Right ventricle myocardium inferior (tissue), 1 donor: ENCODE data around the gene CASKIN1. TPM values are rescaled to one million over a fixed set of nuclear protein-coding genes. Genes with fewer than 3 reads are reported as not detected.

Source experiments
- ATAC-seq: fragments of 200-7000 bp; cut with Tn5 transposase; one replicate; pipeline ENCODE4 v1.9.1; 2020; ENCODE audit warnings: mild to moderate bottlenecking, moderate library complexity
- DNase-seq: peaks from one replicate; pipeline ENCODE4 v3.0.0; 2021; ENCODE audit errors: missing footprints
- intact Hi-C: fragments of 100-400 bp; cut with DNase I; formaldehyde crosslinking; loops from one replicate; pipeline ENCODE4 v1.11.0; 2022
- total RNA-seq: library from RNA; stranded (reverse); fragmentation: NEBNext Ultra II Directional; extraction: Animal tissue kit (Norgen Biotek cat#: 25700); gene quantifications from one replicate; pipeline ENCODE4 v1.2.1, GENCODE V29; 2021
- donor health status: DM: no; HTN: yes; CAD: no; lungs with severe emphysema.

CASKIN1 gene
- total RNA-seq, 1 donor from 2014 or later, result 5.8 TPM

- no peak for ATAC-seq
- DNase-seq, result no peak
- intact Hi-C loops, result loop anchor here (5.0 kb wide), 1 partner anchor 252 kb away; the partner anchor contains the start of gene RPS2
These were observed 17.7 kb upstream of the CASKIN1 start for GRCh38 chr16:2213817-2214718.

- intact Hi-C loops, result loop anchor here (5.0 kb wide), 1 partner anchor 250 kb away; the partner anchor contains the start of gene RPS2
- ATAC-seq (peak; percentile 38), DNase-seq (no peak)
These were observed 16.2 kb upstream of the CASKIN1 start for GRCh38 chr16:2212362-2213324.

GRCh38 chr16:2211923-2212347, 15.5 kb upstream of the CASKIN1 start:
- ATAC-seq, result no peak
- no peak for DNase-seq
- intact Hi-C loops, result loop anchor here (5.0 kb wide), 1 partner anchor 250 kb away; the partner anchor contains the start of gene RPS2

GRCh38 chr16:2210386-2211365, 14.3 kb upstream of the CASKIN1 start, which contains the start of gene BRICD5:
Gene BRICD5 (minus strand): TSS chr16:2210863. CDS start chr16:2210833, 30 bp downstream.
- intact Hi-C loops, result loop anchor here (5.0 kb wide), 1 partner anchor 248 kb away; the partner anchor contains the start of gene RPS2
- no peak for DNase-seq
- no peak for ATAC-seq

GRCh38 chr16:2210009-2210332, 13.6 kb upstream of the CASKIN1 start:
- ATAC-seq (no peak), DNase-seq (no peak)
- intact Hi-C loops, result loop anchor here (5.0 kb wide), 1 partner anchor 248 kb away; the partner anchor contains the start of gene RPS2

GRCh38 chr16:2209258-2210008, 13.0 kb upstream of the CASKIN1 start:
- ATAC-seq, result no peak
- intact Hi-C loops, result loop anchor here (5.0 kb wide), 4 partner anchors 43 to 303 kb away; partner anchors contain the start of genes ATP6V0C, ECI1, RPS2 and TRAF7
- DNase-seq, result no peak

- DNase-seq, result no peak
- ATAC-seq, result no peak
- intact Hi-C loops, result loop anchor here (5.0 kb wide), 3 partner anchors 44 to 304 kb away; partner anchors contain the start of genes ATP6V0C, ECI1 and TRAF7
These were observed 12.4 kb upstream of the CASKIN1 start for GRCh38 chr16:2208772-2209171.

GRCh38 chr16:2208308-2208707, 11.9 kb upstream of the CASKIN1 start:
- DNase-seq (no peak), ATAC-seq (no peak)
- intact Hi-C loops, result loop anchor here (5.0 kb wide), 3 partner anchors 44 to 304 kb away; partner anchors contain the start of genes ATP6V0C, ECI1 and TRAF7

- intact Hi-C loops, result loop anchor here (5.0 kb wide), 3 partner anchors 44 to 304 kb away; partner anchors contain the start of genes ATP6V0C, ECI1 and TRAF7
- ATAC-seq, result no peak
- DNase-seq, result no peak
These were observed 11.5 kb upstream of the CASKIN1 start for GRCh38 chr16:2207872-2208271.

- DNase-seq, result no peak
- ATAC-seq, result no peak
- intact Hi-C loops, result loop anchor here (5.0 kb wide), 3 partner anchors 45 to 305 kb away; partner anchors contain the start of genes ATP6V0C, ECI1 and TRAF7
These were observed 10.5 kb upstream of the CASKIN1 start for GRCh38 chr16:2206780-2207433.

GRCh38 chr16:2206420-2206779, 10.0 kb upstream of the CASKIN1 start:
- DNase-seq (no peak), ATAC-seq (no peak)
- intact Hi-C loops, result loop anchor here (5.0 kb wide), 3 partner anchors 46 to 306 kb away; partner anchors contain the start of genes ATP6V0C, ECI1 and TRAF7

GRCh38 chr16:2205967-2206313, 9.5 kb upstream of the CASKIN1 start:
- DNase-seq (peak; percentile 78), ATAC-seq (no peak)
- intact Hi-C loops, result loop anchor here (5.0 kb wide), 3 partner anchors 46 to 306 kb away; partner anchors contain the start of genes ATP6V0C, ECI1 and TRAF7

GRCh38 chr16:2205104-2205966, 8.9 kb upstream of the CASKIN1 start, which contains the start of gene MLST8:
Gene MLST8 (plus strand): TSS chr16:2205454. CDS start chr16:2206086, 632 bp downstream.
- DNase-seq (peak; percentile 93), ATAC-seq (peak; percentile 89)
- intact Hi-C loops, result loop anchor here (5.0 kb wide), 3 partner anchors 47 to 307 kb away; partner anchors contain the start of genes ATP6V0C, ECI1 and TRAF7

- ATAC-seq (no peak), DNase-seq (no peak)
- intact Hi-C loops, result loop anchor here (5.0 kb wide), 3 partner anchors 47 to 308 kb away; partner anchors contain the start of genes ATP6V0C, ECI1 and TRAF7
These were observed 8.2 kb upstream of the CASKIN1 start for GRCh38 chr16:2204416-2205103.
